HL-60 (cell line): Measurements from ENCODE around the gene THY1.

Source experiments
- DNase-seq, 2 experiments: peaks; one replicate each; pipeline ENCODE4 v3.0.0-alpha.2; 2010 to 2020; ENCODE audit warnings: low read depth in 1 of 2, low spot score in 1 of 2
- H3K27ac ChIP-seq: fragments of 250-450 bp; sonication (Bioruptor Pico); replicated peaks from 2 replicates; pipeline ENCODE4 v1.5.1; 2020; ENCODE audit warnings: mild to moderate bottlenecking, moderate library complexity
- H3K27me3 ChIP-seq: fragments of 250-450 bp; sonication (Bioruptor Pico); 2 replicates; pipeline ENCODE4 v1.5.1; 2021; ENCODE audit warnings: mild to moderate bottlenecking, moderate library complexity; ENCODE audit not compliant: insufficient read depth, poor library complexity, severe bottlenecking
- H3K4me3 ChIP-seq: replicated peaks from 2 replicates; pipeline ENCODE4 v1.5.1; 2011; ENCODE audit warnings: mild to moderate bottlenecking, control low read depth, low read length; ENCODE audit not compliant: insufficient read depth
- GABPA ChIP-seq: IDR thresholded peaks from 2 replicates; pipeline ENCODE4 v1.6.1; 2012; ENCODE audit warnings: low read depth
- POLR2AphosphoS5 ChIP-seq: IDR thresholded peaks from 2 replicates; pipeline ENCODE4 v1.6.1; 2012; ENCODE audit warnings: low read depth
- SPI1 ChIP-seq: IDR thresholded peaks from 2 replicates; pipeline ENCODE4 v1.6.1; 2012; ENCODE audit warnings: low read depth, mild to moderate bottlenecking, borderline replicate concordance
- long read RNA-seq: library from polyadenylated mRNA; unstranded; transcript quantifications from one replicate; pipeline ENCODE4 v2.0.0, GENCODE V29; 2020
- TF ChIP-seq, protein P1 (sequence below): IDR thresholded peaks from one replicate; pipeline ENCODE4 v1.5.1; 2011; ENCODE audit warnings: low read length, control low read depth, inconsistent platforms; ENCODE audit not compliant: insufficient read depth
- TF ChIP-seq, protein P2 (sequence below): IDR thresholded peaks from 2 replicates; pipeline ENCODE4 v1.6.1; 2012; ENCODE audit warnings: low read depth; ENCODE audit not compliant: insufficient replicate concordance

The THY1 gene
- long read RNA-seq = 0 reads

DNA sequence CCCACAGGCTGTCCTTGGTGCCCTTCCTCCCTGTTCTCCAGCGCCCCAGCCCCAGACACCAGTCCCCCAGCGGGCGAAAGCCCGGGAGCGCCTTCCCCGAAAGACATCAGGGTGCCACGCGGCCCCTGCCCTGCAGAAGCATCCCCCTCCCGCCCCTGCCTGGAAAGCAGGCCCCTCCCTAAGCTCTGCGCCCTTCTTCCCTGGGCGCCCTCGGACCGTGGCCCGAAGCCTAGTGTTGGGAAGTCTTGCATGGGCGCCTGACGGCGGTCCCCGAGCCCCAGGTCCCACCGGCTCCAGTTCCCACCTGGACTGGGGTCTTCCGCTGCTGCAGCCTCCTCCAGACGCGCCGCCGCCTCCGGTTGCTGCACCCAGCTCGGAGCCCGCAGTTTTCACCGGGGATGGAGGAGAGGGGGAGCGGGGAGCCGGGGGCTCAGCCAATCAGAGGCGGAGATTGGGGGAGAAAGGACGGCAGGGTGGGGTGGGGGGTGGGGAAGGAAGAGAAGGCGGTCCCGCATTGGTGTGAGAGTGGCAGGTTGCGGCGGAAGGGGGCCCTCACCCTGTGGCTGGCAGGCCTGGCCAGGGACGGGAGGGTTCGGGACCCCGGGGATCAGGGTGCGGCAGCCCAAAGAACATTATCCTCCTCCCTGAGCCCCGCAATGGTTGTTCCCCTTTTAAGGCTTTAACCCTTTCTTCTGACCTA, at the start of gene THY1:
TSS of gene THY1 (minus strand) at position 364 of the 700 bp plus-strand sequence. CDS start 2,267 bp downstream, outside the sequence.
- TF ChIP-seq, protein P1, sequence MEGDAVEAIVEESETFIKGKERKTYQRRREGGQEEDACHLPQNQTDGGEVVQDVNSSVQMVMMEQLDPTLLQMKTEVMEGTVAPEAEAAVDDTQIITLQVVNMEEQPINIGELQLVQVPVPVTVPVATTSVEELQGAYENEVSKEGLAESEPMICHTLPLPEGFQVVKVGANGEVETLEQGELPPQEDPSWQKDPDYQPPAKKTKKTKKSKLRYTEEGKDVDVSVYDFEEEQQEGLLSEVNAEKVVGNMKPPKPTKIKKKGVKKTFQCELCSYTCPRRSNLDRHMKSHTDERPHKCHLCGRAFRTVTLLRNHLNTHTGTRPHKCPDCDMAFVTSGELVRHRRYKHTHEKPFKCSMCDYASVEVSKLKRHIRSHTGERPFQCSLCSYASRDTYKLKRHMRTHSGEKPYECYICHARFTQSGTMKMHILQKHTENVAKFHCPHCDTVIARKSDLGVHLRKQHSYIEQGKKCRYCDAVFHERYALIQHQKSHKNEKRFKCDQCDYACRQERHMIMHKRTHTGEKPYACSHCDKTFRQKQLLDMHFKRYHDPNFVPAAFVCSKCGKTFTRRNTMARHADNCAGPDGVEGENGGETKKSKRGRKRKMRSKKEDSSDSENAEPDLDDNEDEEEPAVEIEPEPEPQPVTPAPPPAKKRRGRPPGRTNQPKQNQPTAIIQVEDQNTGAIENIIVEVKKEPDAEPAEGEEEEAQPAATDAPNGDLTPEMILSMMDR = no peak
- no peak within 1 kb of the TSS for H3K27ac ChIP-seq
- DNase-seq = no peak
- no peak within 1 kb of the TSS for H3K4me3 ChIP-seq
- peaks cover 33% of the 10 kb centered on the region for H3K27me3 ChIP-seq

DNA sequence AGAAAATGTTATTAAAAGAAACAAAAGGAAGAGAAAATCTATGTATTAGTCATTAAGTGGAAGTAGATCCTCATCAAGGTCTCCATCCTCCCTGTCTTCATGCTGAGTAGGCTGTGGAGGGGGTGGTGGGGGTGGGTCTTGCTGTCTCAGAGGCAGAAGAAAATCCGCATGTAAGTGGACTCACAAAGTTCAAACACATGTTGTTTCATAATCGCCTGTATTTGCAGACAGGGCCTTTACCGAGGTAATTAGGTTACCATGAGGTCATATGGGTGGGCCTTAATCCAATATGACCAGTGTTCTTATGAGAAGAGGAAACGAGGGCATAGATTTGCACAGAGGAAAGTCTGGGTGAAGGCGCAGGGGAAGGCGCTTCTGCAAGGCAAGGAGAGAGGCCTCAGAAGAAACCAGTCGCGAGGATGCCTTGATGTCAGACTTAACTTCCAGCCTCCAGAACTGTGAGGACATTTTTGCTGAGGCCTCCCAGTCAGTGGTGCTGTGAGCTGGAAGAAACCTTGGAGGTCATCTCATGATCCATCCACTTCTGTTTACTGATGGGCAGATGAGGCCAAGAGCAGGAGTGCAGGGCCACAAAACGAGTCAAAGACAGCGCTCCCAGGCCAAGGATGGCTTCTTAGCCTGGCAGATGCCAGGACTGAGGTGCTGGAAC, 49.3 kb upstream of the THY1 start:
- H3K4me3 ChIP-seq = no peak overlapping the region
- H3K27me3 ChIP-seq = peaks cover 3% of the 10 kb centered on the region
- TF ChIP-seq, protein P1 = no peak
- TF ChIP-seq POLR2AphosphoS5 (no peak), GABPA (no peak), SPI1 (no peak)
- TF ChIP-seq, protein P2, sequence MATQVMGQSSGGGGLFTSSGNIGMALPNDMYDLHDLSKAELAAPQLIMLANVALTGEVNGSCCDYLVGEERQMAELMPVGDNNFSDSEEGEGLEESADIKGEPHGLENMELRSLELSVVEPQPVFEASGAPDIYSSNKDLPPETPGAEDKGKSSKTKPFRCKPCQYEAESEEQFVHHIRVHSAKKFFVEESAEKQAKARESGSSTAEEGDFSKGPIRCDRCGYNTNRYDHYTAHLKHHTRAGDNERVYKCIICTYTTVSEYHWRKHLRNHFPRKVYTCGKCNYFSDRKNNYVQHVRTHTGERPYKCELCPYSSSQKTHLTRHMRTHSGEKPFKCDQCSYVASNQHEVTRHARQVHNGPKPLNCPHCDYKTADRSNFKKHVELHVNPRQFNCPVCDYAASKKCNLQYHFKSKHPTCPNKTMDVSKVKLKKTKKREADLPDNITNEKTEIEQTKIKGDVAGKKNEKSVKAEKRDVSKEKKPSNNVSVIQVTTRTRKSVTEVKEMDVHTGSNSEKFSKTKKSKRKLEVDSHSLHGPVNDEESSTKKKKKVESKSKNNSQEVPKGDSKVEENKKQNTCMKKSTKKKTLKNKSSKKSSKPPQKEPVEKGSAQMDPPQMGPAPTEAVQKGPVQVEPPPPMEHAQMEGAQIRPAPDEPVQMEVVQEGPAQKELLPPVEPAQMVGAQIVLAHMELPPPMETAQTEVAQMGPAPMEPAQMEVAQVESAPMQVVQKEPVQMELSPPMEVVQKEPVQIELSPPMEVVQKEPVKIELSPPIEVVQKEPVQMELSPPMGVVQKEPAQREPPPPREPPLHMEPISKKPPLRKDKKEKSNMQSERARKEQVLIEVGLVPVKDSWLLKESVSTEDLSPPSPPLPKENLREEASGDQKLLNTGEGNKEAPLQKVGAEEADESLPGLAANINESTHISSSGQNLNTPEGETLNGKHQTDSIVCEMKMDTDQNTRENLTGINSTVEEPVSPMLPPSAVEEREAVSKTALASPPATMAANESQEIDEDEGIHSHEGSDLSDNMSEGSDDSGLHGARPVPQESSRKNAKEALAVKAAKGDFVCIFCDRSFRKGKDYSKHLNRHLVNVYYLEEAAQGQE = no peak
- no peak overlapping the region for H3K27ac ChIP-seq
- no peak for DNase-seq

DNA sequence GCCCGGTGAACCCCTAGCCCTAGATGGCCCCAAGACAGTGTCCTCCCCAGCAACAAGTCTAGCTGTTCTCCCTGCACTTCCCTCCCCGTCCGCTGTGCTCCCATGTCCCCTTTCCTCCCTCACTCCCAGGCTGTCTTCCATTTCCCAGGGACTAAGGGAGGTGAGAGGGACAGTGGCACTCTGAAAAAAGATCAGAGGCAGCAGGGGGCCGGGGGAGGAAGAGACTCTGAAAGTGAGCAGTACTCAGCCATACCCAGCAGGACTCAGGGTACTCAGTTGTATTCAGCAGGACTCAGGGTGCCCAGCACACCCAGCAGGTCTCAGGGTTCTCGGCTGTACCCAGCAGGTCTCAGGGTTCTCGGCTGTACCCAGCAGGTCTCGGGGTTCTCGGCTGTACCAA, 48.4 kb upstream of the THY1 start:
- TF ChIP-seq, protein P1 = no peak
- TF ChIP-seq, protein P2 = no peak
- TF ChIP-seq GABPA (no peak), SPI1 (no peak), POLR2AphosphoS5 (no peak)
- H3K27ac ChIP-seq = no peak overlapping the region
- DNase-seq = no peak
- H3K4me3 ChIP-seq = no peak overlapping the region
- H3K27me3 ChIP-seq = peaks cover 2% of the 10 kb centered on the region
